ENCODE measurements around the gene HLA-DPA1.

HLA-DPA1 gene

GRCh38 chr6:33014841-33015634 is 58.4 kb downstream of the HLA-DPA1 start:
- DNase-seq: peak; percentile 60
